H1 (cell line): ENCODE measurements around the gene SUZ12. TPM values are rescaled to one million over a fixed set of nuclear protein-coding genes. Genes with fewer than 3 reads are reported as not detected.
"Not testable (repeated sequence)": the region's sequence is repeated elsewhere in the genome, so short reads cannot be mapped to it uniquely, and the experiment has no call there.

ENCODE experiments used
- CTCF ChIA-PET: fragments of 300-600 bp; sonication (Branson Sonifier 250); formaldehyde crosslinking; loops from one replicate; lab custom pipeline; 2021; ENCODE audit not compliant: partially characterized antibody; lab: Charles Lee
- POLR2A ChIA-PET: fragments of 300-600 bp; sonication (Branson Sonifier 250); formaldehyde crosslinking; loops from one replicate; lab custom pipeline; 2021; ENCODE audit warnings: inconsistent platforms; ENCODE audit not compliant: partially characterized antibody; lab: Charles Lee
- DNase-seq, 2 experiments: peaks; one replicate each; pipeline versions ENCODE4 v3.0.0 to v3.0.0-alpha.2; 2010 to 2022; ENCODE audit warnings: low spot score in 2 of 2, low read depth in 1 of 2, mixed read lengths in 1 of 2
- FAIRE-seq: peaks from 2 replicates; lab custom pipeline; 2011; peaks lifted over from hg19 to GRCh38; lab: Jason Lieb, UNC
- H2AFZ ChIP-seq: 2 replicates; pipeline ENCODE4 v1.8.1; 2012; ENCODE audit warnings: low read length, inconsistent platforms
- H2AK5ac ChIP-seq: 2 replicates; pipeline ENCODE4 v1.6.1; 2013; ENCODE audit warnings: low read depth, low read length
- H2BK120ac ChIP-seq: replicated peaks from 2 replicates; pipeline ENCODE3; 2013; ENCODE audit warnings: low read depth, low read length, inconsistent platforms
- H2BK12ac ChIP-seq: 2 replicates; pipeline ENCODE4 v1.6.1; 2013; ENCODE audit warnings: low read depth, low read length
- H2BK15ac ChIP-seq: 2 replicates; pipeline ENCODE4 v1.6.1; 2013; ENCODE audit warnings: low read length
- H2BK20ac ChIP-seq: 2 replicates; pipeline ENCODE4 v1.6.1; 2013; ENCODE audit warnings: low read length
- H2BK5ac ChIP-seq: 2 replicates; pipeline ENCODE4 v1.6.1; 2013; ENCODE audit warnings: low read depth, low read length
- H3K14ac ChIP-seq: 2 replicates; pipeline ENCODE4 v1.6.1; 2013; ENCODE audit warnings: inconsistent platforms; ENCODE audit not compliant: insufficient read length
- H3K18ac ChIP-seq: 2 replicates; pipeline ENCODE4 v1.6.1; 2013; ENCODE audit warnings: low read length; ENCODE audit errors: extremely low read depth
- H3K23ac ChIP-seq: 2 replicates; pipeline ENCODE4 v1.6.1; 2013; ENCODE audit warnings: inconsistent platforms; ENCODE audit not compliant: insufficient read length
- H3K23me2 ChIP-seq: 2 replicates; pipeline ENCODE4 v1.6.1; 2013; ENCODE audit warnings: low read depth, low read length
- H3K27ac ChIP-seq: 2 replicates; pipeline ENCODE4 v1.6.1; 2011; ENCODE audit warnings: low read depth, low read length, inconsistent platforms
- H3K27me3 ChIP-seq, 4 experiments: replicated peaks in 1 of 4; 1 replicate in 1 of 4; 2 replicates in 3 of 4; pipeline versions ENCODE4 v1.6.1 to v1.8.1; 2011 to 2013; ENCODE audit warnings: low read length in 3 of 4, mild to moderate bottlenecking in 3 of 4, inconsistent platforms in 2 of 4, mixed read lengths in 2 of 4, moderate library complexity in 1 of 4; ENCODE audit not compliant: control insufficient read depth in 3 of 4, insufficient read depth in 3 of 4; ENCODE audit errors: extremely low read depth in 1 of 4
- H3K36me3 ChIP-seq, 4 experiments: 2 replicates each; pipeline versions ENCODE4 v1.6.1 to v1.8.1; 2011 to 2013; ENCODE audit warnings: mild to moderate bottlenecking in 4 of 4, low read length in 3 of 4, moderate library complexity in 2 of 4, control low read depth in 1 of 4, inconsistent platforms in 1 of 4; ENCODE audit not compliant: insufficient read depth in 4 of 4, control insufficient read depth in 2 of 4
- H3K4ac ChIP-seq: replicated peaks from 2 replicates; pipeline ENCODE3; 2013; ENCODE audit warnings: low read length, low read depth, mixed read lengths, inconsistent platforms; ENCODE audit not compliant: insufficient read length
- H3K4me1 ChIP-seq, 4 experiments: replicated peaks in 1 of 4; 1 replicate in 1 of 4; 2 replicates in 3 of 4; pipeline versions ENCODE4 v1.6.1 to v1.8.1; 2011 to 2013; ENCODE audit warnings: low read length in 3 of 4, inconsistent platforms in 2 of 4, mixed read lengths in 1 of 4; ENCODE audit not compliant: insufficient read depth in 4 of 4, control insufficient read depth in 3 of 4
- H3K4me2 ChIP-seq, 2 experiments: 2 replicates each; pipeline versions ENCODE4 v1.6.1 to v1.8.1; 2011 to 2013; ENCODE audit warnings: low read depth in 2 of 2, low read length in 2 of 2, control low read depth in 1 of 2, inconsistent platforms in 1 of 2, mild to moderate bottlenecking in 1 of 2; ENCODE audit not compliant: insufficient read depth in 1 of 2
- H3K4me3 ChIP-seq, 4 experiments: fragments of 200-600, 300-600 bp in 1 of 4; sonication (generic), shearing (Covaris generic), sonication (Bioruptor Twin) in 1 of 4; 2 replicates each; pipeline versions ENCODE4 v1.5.1 to v1.8.1; 2011 to 2016; ENCODE audit warnings: low read length in 4 of 4, low read depth in 3 of 4, control low read depth in 2 of 4, inconsistent platforms in 2 of 4, mild to moderate bottlenecking in 2 of 4, mixed read lengths in 1 of 4, moderate library complexity in 1 of 4; ENCODE audit not compliant: insufficient read depth in 2 of 4; ENCODE audit errors: extremely low read depth in 1 of 4
- H3K56ac ChIP-seq: replicated peaks from 2 replicates; pipeline ENCODE3; 2013; ENCODE audit warnings: low read depth, mild to moderate bottlenecking, mixed read lengths, low read length, inconsistent platforms; ENCODE audit not compliant: insufficient read length
- H3K79me1 ChIP-seq: 2 replicates; pipeline ENCODE4 v1.6.1; 2013; ENCODE audit warnings: low read depth, low read length, control low read depth
- H3K79me2 ChIP-seq, 2 experiments: 2 replicates each; pipeline versions ENCODE4 v1.6.1 to v1.8.1; 2012 to 2013; ENCODE audit warnings: low read length in 2 of 2, mild to moderate bottlenecking in 2 of 2, inconsistent platforms in 1 of 2; ENCODE audit not compliant: insufficient read depth in 2 of 2, control insufficient read depth in 1 of 2
- H3K9ac ChIP-seq, 4 experiments: replicated peaks in 1 of 4; 1 replicate in 1 of 4; 2 replicates in 3 of 4; pipeline versions ENCODE4 v1.6.1 to v1.8.1; 2011 to 2013; ENCODE audit warnings: low read depth in 3 of 4, low read length in 3 of 4, control low read depth in 2 of 4, mild to moderate bottlenecking in 2 of 4, moderate library complexity in 2 of 4, inconsistent platforms in 1 of 4; ENCODE audit errors: extremely low read depth in 1 of 4
- H3K9me3 ChIP-seq, 2 experiments: 2 replicates each; pipeline versions ENCODE4 v1.6.1 to v1.8.1; 2012 to 2013; ENCODE audit warnings: mild to moderate bottlenecking in 2 of 2, moderate library complexity in 2 of 2, control low read depth in 1 of 2, inconsistent platforms in 1 of 2, low read depth in 1 of 2, low read length in 1 of 2, mixed read lengths in 1 of 2; ENCODE audit not compliant: insufficient read depth in 2 of 2
- H4K20me1 ChIP-seq, 2 experiments: replicated peaks in 1 of 2; 2 replicates each; pipeline versions ENCODE3 to v1.8.1; 2011 to 2013; ENCODE audit warnings: inconsistent platforms in 2 of 2, low read length in 2 of 2, mild to moderate bottlenecking in 1 of 2; ENCODE audit not compliant: insufficient read depth in 2 of 2, control insufficient read depth in 1 of 2
- H4K5ac ChIP-seq: 2 replicates; pipeline ENCODE4 v1.6.1; 2013; ENCODE audit warnings: low read length, low read depth, mixed read lengths, inconsistent platforms; ENCODE audit not compliant: insufficient read length
- H4K8ac ChIP-seq: 2 replicates; pipeline ENCODE4 v1.8.0; 2013; ENCODE audit warnings: mild to moderate bottlenecking, moderate library complexity, low read length, inconsistent platforms; ENCODE audit not compliant: insufficient read depth; ENCODE audit errors: extremely low read depth
- H4K91ac ChIP-seq: replicated peaks from 2 replicates; pipeline ENCODE3; 2013; ENCODE audit warnings: low read length, mixed read lengths, inconsistent platforms; ENCODE audit not compliant: insufficient read length
- WGBS, 2 experiments: shearing (Covaris generic) in 1 of 2; methylation state at CpG; one replicate each; pipeline versions ENCODE4 v1.1.6 to v1.1.7; 2013 to 2015; ENCODE audit warnings: low lambda C conversion rate in 2 of 2, mixed read lengths in 2 of 2, inconsistent platforms in 1 of 2, low coverage in 1 of 2, missing lambda C conversion rate in 1 of 2; ENCODE audit not compliant: insufficient replicate concordance in 2 of 2, insufficient coverage in 1 of 2, insufficient read length in 1 of 2; ENCODE audit errors: extremely low coverage in 1 of 2, missing lambda C conversion rate in 1 of 2; 5-methylcytosine and 5-hydroxymethylcytosine counted together
- polyA plus RNA-seq, 7 experiments: library from polyadenylated mRNA; depleted of rRNA in 3 of 7; stranded (reverse) in 5 of 7; unstranded in 2 of 7; fragments of >200 nt in 5 of 7; fragments of 200-250 nt in 2 of 7; gene quantifications; 1 replicate in 5 of 7; 2 replicates in 1 of 7; 4 replicates in 1 of 7; pipeline versions ENCODE4 v1.2.1 to v1.2.3, GENCODE V29; 2011 to 2013; ENCODE audit warnings: missing spikeins in 2 of 7, mixed read lengths in 2 of 7
- total RNA-seq: library from RNA; stranded (reverse); fragmentation: NEBNext Ultra II Directional; extraction: Animal tissue kit (Norgen Biotek cat#: 25700); gene quantifications from 2 replicates; pipeline ENCODE4 v1.2.1, GENCODE V29; 2021

The SUZ12 gene
- total and polyA plus RNA-seq, 2 of the 8 experiments (the other 6 are each of a cell fraction or from before 2014, with no cell fraction given): 9.1 to 34.6 TPM

GRCh38 chr17:31975391-31975790 is 38.6 kb downstream of the SUZ12 start:
- H3K27ac ChIP-seq, H2BK12ac ChIP-seq, DNase-seq, H2BK15ac ChIP-seq, H4K91ac ChIP-seq, H3K27me3 ChIP-seq, H4K5ac ChIP-seq, H2BK120ac ChIP-seq, H3K23ac ChIP-seq, H2BK20ac ChIP-seq, H3K4me3 ChIP-seq, H3K4me1 ChIP-seq, H3K56ac ChIP-seq, H3K9ac ChIP-seq, H3K9me3 ChIP-seq, H3K4me2 ChIP-seq, H3K79me1 ChIP-seq, H3K18ac ChIP-seq, H3K4ac ChIP-seq, H2BK5ac ChIP-seq, H3K79me2 ChIP-seq, H2AK5ac ChIP-seq, H3K23me2 ChIP-seq, CTCF ChIA-PET, H3K14ac ChIP-seq, H4K20me1 ChIP-seq, H2AFZ ChIP-seq, POLR2A ChIA-PET, FAIRE-seq, H4K8ac ChIP-seq: not testable (repeated sequence)
- WGBS, 2 experiments: 83% methylated on average over 5 of the region's 5 CpGs; no CpG with 5 or more reads in 1 of the 2 experiments
- H3K36me3 ChIP-seq: peaks cover 0 to 24% (median 11%) of the 10 kb centered on the region in 4 experiments; a peak in 4 of 8 replicates

DNA sequence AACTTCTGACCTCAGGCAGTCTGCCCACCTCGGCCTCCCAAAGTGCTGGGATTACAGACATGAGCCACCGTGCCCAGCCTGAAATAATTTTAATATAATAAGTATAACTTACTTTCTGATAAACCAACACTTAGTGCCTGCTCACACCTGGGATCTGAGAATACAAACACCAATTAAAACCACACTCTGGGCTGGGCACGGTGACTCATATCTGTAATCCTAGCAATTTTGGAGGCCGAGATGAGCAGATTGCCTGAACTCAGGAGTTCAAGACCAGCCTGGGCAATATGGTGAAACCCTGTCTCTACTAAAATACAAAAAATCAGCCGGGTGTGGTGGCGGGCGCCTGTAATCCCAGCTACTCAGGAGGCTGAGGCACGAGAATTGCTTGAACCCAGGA is 55.0 kb downstream of the SUZ12 start:
- H3K27ac ChIP-seq, H2BK5ac ChIP-seq, H4K91ac ChIP-seq, H3K9ac ChIP-seq, H3K79me2 ChIP-seq, POLR2A ChIA-PET, H2BK15ac ChIP-seq, H4K20me1 ChIP-seq, H3K4ac ChIP-seq, H3K14ac ChIP-seq, H3K4me2 ChIP-seq, H3K4me3 ChIP-seq, H3K23me2 ChIP-seq, DNase-seq, H3K18ac ChIP-seq, H2AFZ ChIP-seq, H3K9me3 ChIP-seq, H3K56ac ChIP-seq, H3K23ac ChIP-seq, H4K5ac ChIP-seq, H3K4me1 ChIP-seq, H4K8ac ChIP-seq, FAIRE-seq, H3K27me3 ChIP-seq, H2BK12ac ChIP-seq, H3K79me1 ChIP-seq, H2AK5ac ChIP-seq, H2BK120ac ChIP-seq, H2BK20ac ChIP-seq: not testable (repeated sequence)
- 98% methylated on average over 8 of the region's 8 CpGs; no CpG with 5 or more reads in 1 of the 2 experiments for WGBS, 2 experiments
- CTCF ChIA-PET: interaction anchor here (1.2 kb wide), 1 partner anchor 15 kb away, joined by 4 read pairs; the partner anchor contains the start of gene LRRC37B
- H3K36me3 ChIP-seq: peaks cover 22 to 91% (median 61%) of the 10 kb centered on the region in 4 experiments
